Transverse colon (tissue), 4 donors: ENCODE measurements around the gene CDH13. TPM values are rescaled to one million over a fixed set of nuclear protein-coding genes. Genes with fewer than 3 reads are reported as not detected.

Experiments used
- DNase-seq: peaks from one replicate; pipeline ENCODE4 v3.0.0-alpha.2; 2019
- H3K27ac ChIP-seq, 4 donors: fragments of 200-600 bp; sonication (generic); 2 replicates each; pipeline ENCODE4 v1.5.1; 2016 to 2018; ENCODE audit warnings: inconsistent platforms in 4 of 4
- H3K27me3 ChIP-seq: fragments of 200-600 bp; sonication (generic); 2 replicates; pipeline ENCODE4 v1.5.1; 2017; ENCODE audit warnings: inconsistent platforms
- H3K36me3 ChIP-seq, 4 donors: fragments of 200-600 bp; sonication (generic); 2 replicates each; pipeline ENCODE4 v1.5.1; 2017 to 2019; ENCODE audit warnings: inconsistent platforms in 4 of 4
- H3K4me1 ChIP-seq, 4 donors: fragments of 200-600 bp; sonication (generic); 2 replicates each; pipeline ENCODE4 v1.5.1; 2017 to 2020; ENCODE audit warnings: inconsistent platforms in 4 of 4
- H3K4me3 ChIP-seq, 4 donors: fragments of 200-600 bp; sonication (generic); 1 replicate in 1 of 4; 2 replicates in 3 of 4; pipeline versions ENCODE4 v1.5.1 to v1.6.1; 2017 to 2019; ENCODE audit warnings: inconsistent platforms in 4 of 4
- H3K9me3 ChIP-seq, 2 donors: fragments of 200-600 bp; sonication (generic); 2 replicates each; pipeline ENCODE4 v1.5.1; 2017 to 2019; ENCODE audit warnings: inconsistent platforms in 2 of 2
- CTCF ChIP-seq, 5 experiments: fragments of 200-600 bp in 3 of 5; fragments of 450-650 bp in 2 of 5; sonication (generic) in 3 of 5; IDR thresholded peaks; 1 replicate in 2 of 5; 2 replicates in 3 of 5; pipeline ENCODE4 v1.5.1; 2016 to 2017; ENCODE audit warnings: antibody characterized with exemption in 5 of 5, inconsistent platforms in 3 of 5, mild to moderate bottlenecking in 2 of 5, moderate library complexity in 1 of 5
- EP300 ChIP-seq: sonication (generic); formaldehyde crosslinking; IDR thresholded peaks from one replicate; pipeline ENCODE4 v1.6.1; 2017; ENCODE audit warnings: antibody characterized with exemption, low read depth
- POLR2A ChIP-seq: fragments of 450-650 bp; IDR thresholded peaks from one replicate; pipeline ENCODE4 v1.6.1; 2016; ENCODE audit warnings: antibody characterized with exemption, mild to moderate bottlenecking, moderate library complexity
- POLR2AphosphoS5 ChIP-seq, 3 donors: sonication (generic); formaldehyde crosslinking; IDR thresholded peaks; one replicate each; pipeline ENCODE4 v1.6.1; 2016; ENCODE audit warnings: antibody characterized with exemption in 3 of 3
- WGBS, 2 donors: methylation state at CpG; one replicate each; pipeline ENCODE4 v1.1.5; 2018; ENCODE audit warnings: low coverage in 1 of 2; 5-methylcytosine and 5-hydroxymethylcytosine counted together
- in situ Hi-C, 4 donors: fragments of 200-750 bp; cut with MboI; loops; one replicate each; pipeline versions ENCODE4 v1.15.0 to v1.15.1; 2017; ENCODE audit warnings: low sequenced_read_pairs in 3 of 4, low pct_ligation_motif_present in 1 of 4, low pct_unique_long_range_greater_than_20kb in 1 of 4
- intact Hi-C: fragments of 100-400 bp; cut with DNase I; formaldehyde crosslinking; loops from one replicate; pipeline ENCODE4 v1.15.1; 2023; ENCODE audit warnings: low total_unique reads
- total RNA-seq, 4 donors: library from RNA; depleted of rRNA; stranded (reverse); fragments of >200 nt; gene quantifications; one replicate each; pipeline ENCODE4 v1.1.0, GENCODE V29; 2016

Gene CDH13
- total RNA-seq, 4 donors from 2014 or later, result 3.8 to 28.1 (median 5.8) TPM

- Histone ChIP-seq H3K4me1 (peaks cover 0 to 15% (median 4%) of the 10 kb centered on the region in 4 donors), H3K27ac (no peak overlapping the region), H3K36me3 (no peaks in the 10 kb centered on the region), H3K9me3 (no peaks in the 10 kb centered on the region), H3K27me3 (no peaks in the 10 kb centered on the region), H3K4me3 (no peak overlapping the region)
- 90% methylated on average over 8 of the region's 8 CpGs; no CpG with 5 or more reads in 1 of the 2 donors for WGBS, 2 donors
- no peak for DNase-seq
- intact Hi-C loops, result no loop called here
- TF ChIP-seq POLR2AphosphoS5 (IDR thresholded peaks at IDR 0.05), result no peak
- in situ Hi-C loops, result no loop called here
Measured at GRCh38 chr16:83138976-83139690, 512.4 kb downstream of the CDH13 start.

- TF ChIP-seq CTCF (IDR thresholded peaks at IDR 0.05), result no peak
- no peak for TF ChIP-seq EP300
- peak; percentile 9 for DNase-seq
- H3K4me3 ChIP-seq, result no peak overlapping the region
- no peaks in the 10 kb centered on the region for H3K9me3 ChIP-seq
- H3K36me3 ChIP-seq, result no peaks in the 10 kb centered on the region
- no peak overlapping the region for H3K27ac ChIP-seq
- 10 to 27% methylated on average over 7 to 8 of the region's 8 CpGs for WGBS, 2 donors
- H3K27me3 ChIP-seq, result no peaks in the 10 kb centered on the region
- intact Hi-C loops (no loop called here), in situ Hi-C loops (no loop called here)
- no peaks in the 10 kb centered on the region for H3K4me1 ChIP-seq
Measured at GRCh38 chr16:83143788-83144187, 517.0 kb downstream of the CDH13 start.

- intact Hi-C loops (no loop called here), in situ Hi-C loops (no loop called here)
- DNase-seq, result no peak
- H3K9me3 ChIP-seq, result no peaks in the 10 kb centered on the region
- no peaks in the 10 kb centered on the region for H3K36me3 ChIP-seq
- TF ChIP-seq POLR2A (no peak), POLR2AphosphoS5 (IDR thresholded peaks at IDR 0.05) (no peak), EP300 (no peak), CTCF (IDR thresholded peaks at IDR 0.05) (no peak)
- H3K27ac ChIP-seq, result no peak overlapping the region
- H3K4me3 ChIP-seq, result no peak overlapping the region
- H3K27me3 ChIP-seq, result no peaks in the 10 kb centered on the region
- H3K4me1 ChIP-seq, result no peaks in the 10 kb centered on the region
- whole genome bisulfite sequencing, 2 donors, result 84 to 87% methylated on average over 5 of the region's 5 CpGs
Measured at GRCh38 chr16:83145297-83145696, 518.5 kb downstream of the CDH13 start.

- Histone ChIP-seq H3K4me1 (no peaks in the 10 kb centered on the region), H3K4me3 (no peak overlapping the region), H3K27ac (no peak overlapping the region), H3K9me3 (no peaks in the 10 kb centered on the region), H3K27me3 (no peaks in the 10 kb centered on the region), H3K36me3 (no peaks in the 10 kb centered on the region)
- WGBS, 2 donors, result 50 to 66% methylated on average over 2 to 6 of the region's 6 CpGs
- in situ Hi-C loops, result no loop called here
- TF ChIP-seq EP300, result no peak
- TF ChIP-seq CTCF (IDR thresholded peaks at IDR 0.05), result no peak
- no peak for TF ChIP-seq POLR2A
- TF ChIP-seq POLR2AphosphoS5 (IDR thresholded peaks at IDR 0.05), result no peak
- intact Hi-C loops, result no loop called here
- DNase-seq, result no peak
Measured at GRCh38 chr16:83147244-83147643, 520.5 kb downstream of the CDH13 start.
